Osteoblast (primary cell): ENCODE data around the gene YOD1. TPM values are rescaled to one million over a fixed set of nuclear protein-coding genes. Genes with fewer than 3 reads are reported as not detected.

Experiments
- total RNA-seq: library from RNA; depleted of rRNA; stranded (reverse); fragments of >200 nt; gene quantifications from 2 replicates; pipeline ENCODE4 v1.2.3, GENCODE V29; 2012

The YOD1 gene
- total RNA-seq, 1 donor, result 8.3 TPM

Other genes starting within 250 kb of the YOD1 start
- not detected in 2 replicates for gene IL20, start 185.6 kb downstream of the YOD1 start, total RNA-seq
- not detected in 2 replicates for gene IL24, start 153.8 kb downstream of the YOD1 start, total RNA-seq
- gene FCMR, start 129.3 kb downstream of the YOD1 start, total RNA-seq, result 0.29 TPM in 1 of 2 replicates, not detected in the other
- not detected in 2 replicates for gene PIGR, start 104.7 kb downstream of the YOD1 start, total RNA-seq
- not detected in 2 replicates for gene FCAMR, start 80.7 kb downstream of the YOD1 start, total RNA-seq
- not detected in 2 replicates for gene C1orf116, start 18.5 kb downstream of the YOD1 start, total RNA-seq
- gene PFKFB2, start 2.1 kb upstream of the YOD1 start, total RNA-seq, result 14.5 and 17.7 TPM in 2 replicates
- gene C4BPB, start 37.7 kb upstream of the YOD1 start, total RNA-seq, result not detected in 2 replicates
- not detected in 2 replicates for gene C4BPA, start 53.0 kb upstream of the YOD1 start, total RNA-seq